ENCODE measurements around the gene ZBTB7A.

Gene ZBTB7A

DNA sequence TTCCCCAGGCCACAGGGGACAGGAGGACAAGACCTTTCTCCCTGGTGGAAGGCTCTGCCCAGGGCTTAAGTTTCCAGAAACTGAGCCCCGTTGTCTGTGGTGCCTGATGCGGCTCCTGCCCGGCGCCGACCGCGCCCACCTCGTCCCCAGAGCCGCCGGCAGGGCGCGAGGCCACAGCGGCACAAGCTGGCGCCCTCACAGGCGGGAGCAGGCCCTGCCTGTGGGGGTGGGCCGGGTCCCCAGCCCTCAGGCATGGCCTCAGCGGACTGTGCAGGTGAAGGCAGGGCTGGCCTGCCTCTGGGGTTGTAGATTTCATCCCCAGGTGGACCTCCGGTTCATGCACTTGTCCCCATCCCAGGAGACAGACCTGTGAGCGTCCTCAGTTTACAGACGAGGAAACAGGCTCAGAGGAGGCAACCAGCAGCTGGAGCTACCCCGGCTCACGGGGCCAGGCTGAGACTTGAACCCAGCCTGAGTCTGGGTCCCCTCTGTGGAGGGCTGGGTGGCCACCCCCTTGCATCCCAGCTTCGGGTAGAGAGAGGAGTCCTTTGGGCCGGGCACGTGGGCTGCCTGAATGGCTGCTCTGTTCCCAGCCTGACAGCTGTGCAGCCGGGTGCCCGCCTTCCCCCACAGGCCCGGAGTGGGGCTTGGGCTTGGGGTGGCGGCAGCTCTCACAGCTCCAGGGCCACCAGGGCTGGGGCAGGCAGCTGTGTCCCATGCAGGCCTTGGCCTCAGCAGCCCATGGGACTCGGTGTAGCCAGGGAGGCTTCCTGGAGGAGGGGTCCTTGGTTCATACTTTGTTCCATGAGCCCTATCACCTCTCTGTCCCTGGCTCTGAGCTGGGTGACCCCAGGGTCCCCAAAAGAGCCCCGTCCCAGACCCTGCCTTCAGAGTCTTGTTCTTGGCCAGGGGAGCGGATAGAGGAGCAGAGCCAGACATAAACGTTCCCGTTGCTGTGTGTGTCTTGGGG, 32.4 kb downstream of the ZBTB7A start:
- Histone ChIP-seq H4K20me1 (ENCODE audit: insufficient read depth, low read length, poor library complexity, severe bottlenecking) (no peaks in the 10 kb centered on the region), H3K36me3 (ENCODE audit: insufficient read depth, low read length) (peaks cover 39% of the 10 kb centered on the region; the same call in 1 of the 2 replicates), H3K4me1 (ENCODE audit: insufficient read depth, low read length, poor library complexity, severe bottlenecking) (no peaks in the 10 kb centered on the region), H3F3A (ENCODE audit: low read depth) (no peaks in the 10 kb centered on the region), H3K4me2 (ENCODE audit: low read depth, low read length, poor library complexity, severe bottlenecking) (no peak overlapping the region), H3K9ac (ENCODE audit: low read depth, low read length, poor library complexity, severe bottlenecking) (no peak overlapping the region), H2AFZ (ENCODE audit: low read length) (no peak overlapping the region), H3K9me2 (replicated peaks; ENCODE audit: low read depth, low read length) (no peaks in the 10 kb centered on the region), H3K27me3 (ENCODE audit: insufficient read depth, low read length, poor library complexity, severe bottlenecking) (no peaks in the 10 kb centered on the region), H3K4me3 (ENCODE audit: low read length, poor library complexity, severe bottlenecking) (no peak overlapping the region), H3K79me2 (ENCODE audit: insufficient read depth, low read length) (no peaks in the 10 kb centered on the region), H3K9me3 (ENCODE audit: insufficient read depth, low read depth, low read length) (no peaks in the 10 kb centered on the region)
- TF ChIP-seq CTCF (conservative IDR thresholded peaks at IDR 0.05; ENCODE audit: low read length): no peak
- TF ChIP-seq EZH2phosphoT487 (IDR thresholded peaks at IDR 0.05; ENCODE audit: borderline replicate concordance): no peak

GRCh38 chr19:4033028-4033956, 33.4 kb downstream of the ZBTB7A start:
- TF ChIP-seq EZH2phosphoT487 (IDR thresholded peaks at IDR 0.05; ENCODE audit: borderline replicate concordance) (no peak), CTCF (conservative IDR thresholded peaks at IDR 0.05; ENCODE audit: low read length) (no peak)
- H3K9ac ChIP-seq (ENCODE audit: low read depth, low read length, poor library complexity, severe bottlenecking): no peak overlapping the region
- no peaks in the 10 kb centered on the region for H3K4me1 ChIP-seq (ENCODE audit: insufficient read depth, low read length, poor library complexity, severe bottlenecking)
- no peaks in the 10 kb centered on the region for H3K9me2 ChIP-seq (replicated peaks; ENCODE audit: low read depth, low read length)
- H3K79me2 ChIP-seq (ENCODE audit: insufficient read depth, low read length): no peaks in the 10 kb centered on the region
- no peak overlapping the region for H3K4me2 ChIP-seq (ENCODE audit: low read depth, low read length, poor library complexity, severe bottlenecking)
- no peaks in the 10 kb centered on the region for H3K9me3 ChIP-seq (ENCODE audit: insufficient read depth, low read depth, low read length)
- H4K20me1 ChIP-seq (ENCODE audit: insufficient read depth, low read length, poor library complexity, severe bottlenecking): no peaks in the 10 kb centered on the region
- H3K36me3 ChIP-seq (ENCODE audit: insufficient read depth, low read length): peaks cover 50% of the 10 kb centered on the region; the same call in 1 of the 2 replicates
- no peaks in the 10 kb centered on the region for H3F3A ChIP-seq (ENCODE audit: low read depth)
- H3K27me3 ChIP-seq (ENCODE audit: insufficient read depth, low read length, poor library complexity, severe bottlenecking): no peaks in the 10 kb centered on the region
- H3K4me3 ChIP-seq (ENCODE audit: low read length, poor library complexity, severe bottlenecking): no peak overlapping the region
- H2AFZ ChIP-seq (ENCODE audit: low read length): no peak overlapping the region

DNA sequence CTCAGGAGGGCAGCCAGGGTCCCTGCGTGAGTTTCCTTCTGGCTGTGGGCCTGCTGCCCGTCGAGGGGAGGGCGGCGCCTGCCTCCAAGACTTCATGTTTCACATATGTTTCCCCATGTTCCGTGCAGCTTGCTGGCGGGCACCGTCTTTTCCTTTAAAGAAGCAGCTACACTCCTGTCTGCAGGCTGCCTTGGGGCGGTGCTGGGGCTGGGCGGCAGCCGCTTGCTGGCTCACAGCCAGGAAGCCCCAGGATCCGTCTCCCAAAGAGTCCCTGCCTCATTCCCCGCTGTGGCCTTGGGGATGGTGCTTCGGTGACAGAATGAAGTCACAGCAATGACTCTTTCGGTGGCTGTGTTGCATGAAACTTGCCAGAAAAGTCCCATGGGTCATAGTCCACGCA, 34.3 kb downstream of the ZBTB7A start:
- H3K4me1 ChIP-seq (ENCODE audit: insufficient read depth, low read length, poor library complexity, severe bottlenecking): no peaks in the 10 kb centered on the region
- H3K9me2 ChIP-seq (replicated peaks; ENCODE audit: low read depth, low read length): no peaks in the 10 kb centered on the region
- H3K4me2 ChIP-seq (ENCODE audit: low read depth, low read length, poor library complexity, severe bottlenecking): no peak overlapping the region
- H3K9me3 ChIP-seq (ENCODE audit: insufficient read depth, low read depth, low read length): no peaks in the 10 kb centered on the region
- H4K20me1 ChIP-seq (ENCODE audit: insufficient read depth, low read length, poor library complexity, severe bottlenecking): no peaks in the 10 kb centered on the region
- H3K4me3 ChIP-seq (ENCODE audit: low read length, poor library complexity, severe bottlenecking): no peak overlapping the region
- H2AFZ ChIP-seq (ENCODE audit: low read length): no peak overlapping the region
- H3K79me2 ChIP-seq (ENCODE audit: insufficient read depth, low read length): no peaks in the 10 kb centered on the region
- H3K36me3 ChIP-seq (ENCODE audit: insufficient read depth, low read length): peaks cover 47% of the 10 kb centered on the region; the same call in 1 of the 2 replicates
- no peaks in the 10 kb centered on the region for H3F3A ChIP-seq (ENCODE audit: low read depth)
- TF ChIP-seq EZH2phosphoT487 (IDR thresholded peaks at IDR 0.05; ENCODE audit: borderline replicate concordance): no peak
- no peak overlapping the region for H3K9ac ChIP-seq (ENCODE audit: low read depth, low read length, poor library complexity, severe bottlenecking)
- no peaks in the 10 kb centered on the region for H3K27me3 ChIP-seq (ENCODE audit: insufficient read depth, low read length, poor library complexity, severe bottlenecking)

Measured in Loucy (cell line).